HUDEP-2 (cell line): ENCODE measurements around the gene INPPL1.
"Not testable (repeated sequence)": the region's sequence is repeated elsewhere in the genome, so short reads cannot be mapped to it uniquely, and the experiment has no call there.

ENCODE experiments used
- DNase-seq, 76 experiments: peaks; one replicate each; lab custom pipeline; 2025; ENCODE audit not compliant: unreplicated experiment in 76 of 76; lab: John Stamatoyannopoulos, UW

Gene INPPL1

GRCh38 chr11:72240461-72241290, 16.1 kb downstream of the INPPL1 start:
- peak in 2 of 76 experiments; percentile 13 to 31 for DNase-seq

GRCh38 chr11:72241291-72241781, 16.8 kb downstream of the INPPL1 start:
- no peak for DNase-seq

GRCh38 chr11:72242141-72242540, 17.6 kb downstream of the INPPL1 start:
- DNase-seq = no peak

- DNase-seq = no peak
Observed at GRCh38 chr11:72243173-72244059, 18.8 kb downstream of the INPPL1 start.

- DNase-seq = no peak
Observed at GRCh38 chr11:72244060-72244360, 19.4 kb downstream of the INPPL1 start, which contains the start of gene PHOX2A. PHOX2A (minus strand) TSS chr11:72244176; CDS start chr11:72244004, 172 bp downstream.

GRCh38 chr11:72244361-72245262, 20.0 kb downstream of the INPPL1 start:
- DNase-seq = no peak

GRCh38 chr11:72245263-72245816, 20.8 kb downstream of the INPPL1 start:
- DNase-seq = no peak

- DNase-seq = no peak
Observed at GRCh38 chr11:72247584-72247983, 23.0 kb downstream of the INPPL1 start.

- DNase-seq = no peak
Observed at GRCh38 chr11:72249961-72250360, 25.4 kb downstream of the INPPL1 start.

GRCh38 chr11:72250661-72251464, 26.3 kb downstream of the INPPL1 start:
- DNase-seq = no peak

- no peak for DNase-seq
Observed at GRCh38 chr11:72251614-72252013, 27.0 kb downstream of the INPPL1 start.

GRCh38 chr11:72253392-72253791, 28.8 kb downstream of the INPPL1 start:
- DNase-seq = no peak

GRCh38 chr11:72254299-72254993, 29.9 kb downstream of the INPPL1 start:
- no peak for DNase-seq

GRCh38 chr11:72257570-72257969, 33.0 kb downstream of the INPPL1 start:
- DNase-seq = no peak

GRCh38 chr11:72259490-72259889, 34.9 kb downstream of the INPPL1 start:
- no peak for DNase-seq

GRCh38 chr11:72260574-72260973, 36.0 kb downstream of the INPPL1 start:
- DNase-seq = no peak

- DNase-seq = peak in 1 of 76 experiments; percentile 8
Observed at GRCh38 chr11:72263361-72263760, 38.8 kb downstream of the INPPL1 start.

- no peak for DNase-seq
Observed at GRCh38 chr11:72265951-72266350, 41.4 kb downstream of the INPPL1 start.

GRCh38 chr11:72266960-72267359, 42.4 kb downstream of the INPPL1 start:
- DNase-seq = not testable (repeated sequence)
